ENCODE measurements around the gene ADA.
"Not testable (repeated sequence)": the region's sequence is repeated elsewhere in the genome, so short reads cannot be mapped to it uniquely, and the experiment has no call there.

The ADA gene

DNA sequence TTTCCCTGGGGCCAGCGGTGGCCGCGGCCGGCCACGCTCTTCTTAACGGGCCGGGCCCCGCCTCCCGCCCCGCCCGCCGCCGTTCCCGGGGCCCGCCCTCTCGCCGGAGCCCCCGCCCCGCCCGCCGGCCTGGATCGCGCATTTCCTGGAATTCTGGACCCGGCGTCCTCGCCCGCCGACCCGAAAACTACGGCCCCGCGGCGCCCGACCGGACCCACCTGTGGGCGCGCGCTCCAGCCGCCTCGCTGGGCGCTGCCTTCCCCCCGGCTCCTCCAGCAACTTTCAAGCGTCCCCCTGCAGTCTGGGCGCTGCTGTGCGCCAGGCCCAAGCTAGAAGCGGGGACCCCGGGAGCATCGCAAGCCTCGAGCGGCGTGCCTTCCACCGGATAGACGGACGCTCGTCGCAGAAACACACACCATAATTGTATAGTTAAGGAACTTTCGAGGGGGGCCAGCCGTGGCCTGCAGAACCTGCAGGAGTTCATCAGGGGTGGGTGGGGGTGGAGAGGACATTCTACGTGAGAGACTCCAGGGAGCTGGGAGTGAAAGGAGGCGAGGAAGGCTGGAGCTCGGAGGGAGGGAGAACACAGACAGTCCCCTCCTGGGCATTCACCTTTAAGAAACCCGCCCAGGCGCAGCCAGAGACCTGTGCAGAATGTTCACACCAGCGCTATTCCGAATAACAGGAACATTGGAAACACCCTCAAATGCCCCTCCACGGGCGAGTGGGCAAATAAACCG is at the start of gene ADA:
Gene ADA, minus strand, starts transcription at position 16 of the 740 bp plus-strand sequence. CDS start 92 bp downstream, outside the sequence.
- H3F3A ChIP-seq (ENCODE audit: low read depth) = peaks cover 2% of the 10 kb centered on the region
- peaks cover 43% of the 10 kb centered on the region for H3K4me1 ChIP-seq (ENCODE audit: insufficient read depth, low read length, poor library complexity, severe bottlenecking)
- H3K4me2 ChIP-seq (ENCODE audit: low read depth, low read length, poor library complexity, severe bottlenecking) = peak within 1 kb of the TSS; percentile 83
- H3K27me3 ChIP-seq (ENCODE audit: insufficient read depth, low read length, poor library complexity, severe bottlenecking) = no peaks in the 10 kb centered on the region
- H3K9me3 ChIP-seq (ENCODE audit: insufficient read depth, low read depth, low read length) = no peaks in the 10 kb centered on the region
- H3K9ac ChIP-seq (ENCODE audit: low read depth, low read length, poor library complexity, severe bottlenecking) = peak within 1 kb of the TSS; percentile 83
- peak within 1 kb of the TSS; percentile 83 for H2AFZ ChIP-seq (ENCODE audit: low read length)
- peaks cover 57% of the 10 kb centered on the region for H3K79me2 ChIP-seq (ENCODE audit: insufficient read depth, low read length)
- peak within 1 kb of the TSS; percentile 85 for H3K4me3 ChIP-seq (ENCODE audit: low read length, poor library complexity, severe bottlenecking)
- TF ChIP-seq, protein P1, sequence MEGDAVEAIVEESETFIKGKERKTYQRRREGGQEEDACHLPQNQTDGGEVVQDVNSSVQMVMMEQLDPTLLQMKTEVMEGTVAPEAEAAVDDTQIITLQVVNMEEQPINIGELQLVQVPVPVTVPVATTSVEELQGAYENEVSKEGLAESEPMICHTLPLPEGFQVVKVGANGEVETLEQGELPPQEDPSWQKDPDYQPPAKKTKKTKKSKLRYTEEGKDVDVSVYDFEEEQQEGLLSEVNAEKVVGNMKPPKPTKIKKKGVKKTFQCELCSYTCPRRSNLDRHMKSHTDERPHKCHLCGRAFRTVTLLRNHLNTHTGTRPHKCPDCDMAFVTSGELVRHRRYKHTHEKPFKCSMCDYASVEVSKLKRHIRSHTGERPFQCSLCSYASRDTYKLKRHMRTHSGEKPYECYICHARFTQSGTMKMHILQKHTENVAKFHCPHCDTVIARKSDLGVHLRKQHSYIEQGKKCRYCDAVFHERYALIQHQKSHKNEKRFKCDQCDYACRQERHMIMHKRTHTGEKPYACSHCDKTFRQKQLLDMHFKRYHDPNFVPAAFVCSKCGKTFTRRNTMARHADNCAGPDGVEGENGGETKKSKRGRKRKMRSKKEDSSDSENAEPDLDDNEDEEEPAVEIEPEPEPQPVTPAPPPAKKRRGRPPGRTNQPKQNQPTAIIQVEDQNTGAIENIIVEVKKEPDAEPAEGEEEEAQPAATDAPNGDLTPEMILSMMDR (conservative IDR thresholded peaks at IDR 0.05; ENCODE audit: low read length) = no peak
- TF ChIP-seq EZH2phosphoT487 (IDR thresholded peaks at IDR 0.05; ENCODE audit: borderline replicate concordance) = no peak
- no peaks in the 10 kb centered on the region for H3K36me3 ChIP-seq (ENCODE audit: insufficient read depth, low read length)
- H4K20me1 ChIP-seq (ENCODE audit: insufficient read depth, low read length, poor library complexity, severe bottlenecking) = no peaks in the 10 kb centered on the region
- no peaks in the 10 kb centered on the region for H3K9me2 ChIP-seq (replicated peaks; ENCODE audit: low read depth, low read length)

DNA sequence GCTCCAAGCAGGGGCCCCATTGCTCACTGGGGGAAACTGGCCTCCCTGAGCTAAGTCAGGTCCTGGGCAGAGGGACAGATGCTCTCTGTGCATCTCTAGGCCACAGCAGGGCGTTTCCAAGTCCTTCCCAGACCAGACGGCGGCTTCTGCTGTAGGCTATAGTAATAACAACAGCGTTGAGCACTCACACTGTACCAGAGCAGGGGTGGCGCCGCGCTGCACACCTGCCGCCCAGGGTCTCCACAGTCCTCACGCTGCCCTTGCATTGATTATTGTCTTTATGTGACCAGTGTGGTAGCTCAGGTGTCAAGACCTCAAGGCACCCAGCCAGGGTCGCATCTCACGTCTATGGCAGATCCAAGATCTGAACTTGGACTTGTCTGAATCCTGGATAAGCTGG is 48.8 kb upstream of the ADA start:
- Histone ChIP-seq H3K9me2 (replicated peaks; ENCODE audit: low read depth, low read length) (no peaks in the 10 kb centered on the region), H3F3A (ENCODE audit: low read depth) (no peaks in the 10 kb centered on the region), H3K4me1 (ENCODE audit: insufficient read depth, low read length, poor library complexity, severe bottlenecking) (peaks cover 32% of the 10 kb centered on the region), H4K20me1 (ENCODE audit: insufficient read depth, low read length, poor library complexity, severe bottlenecking) (no peaks in the 10 kb centered on the region), H3K4me2 (ENCODE audit: low read depth, low read length, poor library complexity, severe bottlenecking) (no peak overlapping the region), H3K27me3 (ENCODE audit: insufficient read depth, low read length, poor library complexity, severe bottlenecking) (no peaks in the 10 kb centered on the region), H2AFZ (ENCODE audit: low read length) (no peak overlapping the region), H3K4me3 (ENCODE audit: low read length, poor library complexity, severe bottlenecking) (no peak overlapping the region), H3K36me3 (ENCODE audit: insufficient read depth, low read length) (no peaks in the 10 kb centered on the region), H3K79me2 (ENCODE audit: insufficient read depth, low read length) (no peaks in the 10 kb centered on the region), H3K9ac (ENCODE audit: low read depth, low read length, poor library complexity, severe bottlenecking) (no peak overlapping the region), H3K9me3 (ENCODE audit: insufficient read depth, low read depth, low read length) (no peaks in the 10 kb centered on the region)
- TF ChIP-seq, protein P1 (conservative IDR thresholded peaks at IDR 0.05; ENCODE audit: low read length) = no peak
- TF ChIP-seq EZH2phosphoT487 (IDR thresholded peaks at IDR 0.05; ENCODE audit: borderline replicate concordance) = no peak

DNA sequence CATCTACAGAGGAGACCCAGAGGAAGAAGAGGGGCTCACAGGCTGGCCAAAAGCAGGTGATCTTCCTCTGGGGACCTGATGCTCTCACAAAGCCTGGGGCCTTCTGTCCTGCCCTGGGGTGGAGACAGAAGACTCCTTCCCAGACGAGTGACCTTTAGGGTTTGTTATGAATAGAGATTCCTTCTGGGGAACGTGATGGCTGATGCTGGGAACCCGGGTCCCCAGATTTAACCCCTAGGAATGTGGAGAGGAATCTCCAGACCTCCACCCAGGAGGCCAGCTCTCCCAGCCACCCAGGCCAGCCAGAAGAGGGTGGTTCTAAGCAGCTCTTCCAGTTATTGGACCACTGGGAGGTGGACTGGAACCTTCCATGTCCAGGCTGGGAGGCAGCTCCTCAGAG is 46.9 kb upstream of the ADA start:
- no peaks in the 10 kb centered on the region for H3K9me3 ChIP-seq (ENCODE audit: insufficient read depth, low read depth, low read length)
- H2AFZ ChIP-seq (ENCODE audit: low read length) = no peak overlapping the region
- no peak overlapping the region for H3K4me3 ChIP-seq (ENCODE audit: low read length, poor library complexity, severe bottlenecking)
- no peaks in the 10 kb centered on the region for H3K27me3 ChIP-seq (ENCODE audit: insufficient read depth, low read length, poor library complexity, severe bottlenecking)
- H3K9ac ChIP-seq (ENCODE audit: low read depth, low read length, poor library complexity, severe bottlenecking) = no peak overlapping the region
- H4K20me1 ChIP-seq (ENCODE audit: insufficient read depth, low read length, poor library complexity, severe bottlenecking) = no peaks in the 10 kb centered on the region
- no peaks in the 10 kb centered on the region for H3K9me2 ChIP-seq (replicated peaks; ENCODE audit: low read depth, low read length)
- H3K79me2 ChIP-seq (ENCODE audit: insufficient read depth, low read length) = no peaks in the 10 kb centered on the region
- H3K36me3 ChIP-seq (ENCODE audit: insufficient read depth, low read length) = no peaks in the 10 kb centered on the region
- no peaks in the 10 kb centered on the region for H3F3A ChIP-seq (ENCODE audit: low read depth)
- H3K4me2 ChIP-seq (ENCODE audit: low read depth, low read length, poor library complexity, severe bottlenecking) = no peak overlapping the region
- peaks cover 31% of the 10 kb centered on the region for H3K4me1 ChIP-seq (ENCODE audit: insufficient read depth, low read length, poor library complexity, severe bottlenecking)
- TF ChIP-seq EZH2phosphoT487 (IDR thresholded peaks at IDR 0.05; ENCODE audit: borderline replicate concordance) = no peak
- TF ChIP-seq, protein P1 (conservative IDR thresholded peaks at IDR 0.05; ENCODE audit: low read length) = no peak

DNA sequence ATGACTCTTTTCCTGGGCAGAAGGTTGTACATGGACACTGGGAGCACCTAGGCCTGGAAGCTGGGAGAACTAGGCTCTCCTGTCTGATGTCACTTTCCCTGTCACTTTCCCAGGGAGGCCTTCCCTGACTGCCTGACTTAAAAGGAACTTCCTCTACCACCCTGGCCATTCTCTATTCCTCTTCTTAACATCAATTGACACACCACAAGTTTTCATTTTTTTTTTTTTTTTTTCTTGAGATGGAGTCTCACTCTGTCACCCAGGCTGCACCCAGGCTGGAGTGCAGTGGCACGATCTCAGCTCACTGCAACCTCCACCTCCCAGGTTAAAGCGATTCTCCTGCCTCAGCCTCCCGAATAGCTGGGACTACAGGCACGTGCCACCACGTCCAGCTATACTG is 45.5 kb upstream of the ADA start:
- not testable (repeated sequence) for H3K4me2 ChIP-seq (ENCODE audit: low read depth, low read length, poor library complexity, severe bottlenecking); H3K9ac ChIP-seq (ENCODE audit: low read depth, low read length, poor library complexity, severe bottlenecking); H3K4me3 ChIP-seq (ENCODE audit: low read length, poor library complexity, severe bottlenecking); H4K20me1 ChIP-seq (ENCODE audit: insufficient read depth, low read length, poor library complexity, severe bottlenecking); H3K27me3 ChIP-seq (ENCODE audit: insufficient read depth, low read length, poor library complexity, severe bottlenecking); H3K9me2 ChIP-seq (replicated peaks; ENCODE audit: low read depth, low read length); H3K9me3 ChIP-seq (ENCODE audit: insufficient read depth, low read depth, low read length); H3F3A ChIP-seq (ENCODE audit: low read depth); H2AFZ ChIP-seq (ENCODE audit: low read length); H3K36me3 ChIP-seq (ENCODE audit: insufficient read depth, low read length); H3K79me2 ChIP-seq (ENCODE audit: insufficient read depth, low read length)
- H3K4me1 ChIP-seq (ENCODE audit: insufficient read depth, low read length, poor library complexity, severe bottlenecking) = peaks cover 19% of the 10 kb centered on the region
